ENCODE data around the gene ASPHD2.

ASPHD2 gene

GRCh38 chr22:26446808-26447515, 17.9 kb downstream of the ASPHD2 start:
- no peak for DNase-seq (ENCODE audit: low spot score)

DNA sequence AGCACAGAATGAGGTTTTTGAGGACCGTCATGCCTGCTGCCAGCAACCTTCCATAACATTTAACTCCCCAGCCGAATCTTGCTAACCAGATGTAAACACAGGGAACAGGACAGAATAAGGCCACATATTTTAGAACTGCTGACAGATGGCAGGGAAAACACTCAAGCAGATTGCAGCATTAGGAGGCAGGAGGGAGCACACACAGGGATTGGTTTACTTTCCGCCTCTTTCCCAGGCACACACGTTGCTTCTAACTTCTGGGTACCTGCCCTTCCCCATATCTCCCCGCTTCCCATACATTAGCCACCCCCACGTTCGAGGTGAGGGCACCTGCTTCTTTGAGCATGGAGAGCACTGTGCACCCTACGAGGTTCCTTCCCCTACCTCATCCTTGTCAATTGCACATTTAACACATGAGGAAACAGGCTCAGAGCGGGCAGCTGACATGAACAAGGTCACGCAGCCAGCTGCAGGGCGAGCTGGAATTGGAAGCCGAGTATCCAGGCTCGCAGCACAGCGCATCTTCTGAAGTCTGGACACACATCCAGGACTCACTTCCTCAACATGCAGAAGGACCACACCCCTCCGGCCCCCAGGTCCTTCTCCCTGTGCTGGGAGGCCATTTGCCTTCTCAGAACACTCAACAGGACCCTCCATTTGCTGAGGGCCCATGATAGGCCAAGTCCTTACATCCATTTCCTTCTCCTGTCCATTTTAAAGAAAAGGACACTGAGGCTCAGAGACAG, 18.7 kb downstream of the ASPHD2 start:
- no peak for DNase-seq (ENCODE audit: low spot score)

DNA sequence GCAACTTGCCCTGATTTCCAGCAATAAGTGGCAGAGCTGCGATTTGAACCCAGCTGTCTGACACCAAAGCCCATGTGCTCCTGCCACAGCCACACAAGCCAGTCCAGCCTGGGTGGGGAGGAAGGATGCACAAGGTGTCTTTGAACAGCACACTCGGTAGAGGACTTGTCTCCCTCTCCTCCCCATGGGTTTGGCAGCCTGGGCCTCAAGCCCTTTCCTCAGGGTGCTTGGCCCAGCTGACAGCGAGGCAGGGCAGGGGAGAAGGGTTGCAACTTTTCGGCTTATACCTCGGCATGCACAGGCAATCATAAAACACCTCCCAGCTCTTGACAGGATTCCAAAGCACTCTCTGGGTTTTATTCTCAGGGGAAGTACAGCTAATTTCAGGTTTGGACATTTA, 19.3 kb downstream of the ASPHD2 start:
- no peak for DNase-seq (ENCODE audit: low spot score)

- no peak for DNase-seq (ENCODE audit: low spot score)
These were observed 19.9 kb downstream of the ASPHD2 start for GRCh38 chr22:26448941-26449340.

GRCh38 chr22:26450453-26451185, 21.6 kb downstream of the ASPHD2 start:
- no peak for DNase-seq (ENCODE audit: low spot score)

DNA sequence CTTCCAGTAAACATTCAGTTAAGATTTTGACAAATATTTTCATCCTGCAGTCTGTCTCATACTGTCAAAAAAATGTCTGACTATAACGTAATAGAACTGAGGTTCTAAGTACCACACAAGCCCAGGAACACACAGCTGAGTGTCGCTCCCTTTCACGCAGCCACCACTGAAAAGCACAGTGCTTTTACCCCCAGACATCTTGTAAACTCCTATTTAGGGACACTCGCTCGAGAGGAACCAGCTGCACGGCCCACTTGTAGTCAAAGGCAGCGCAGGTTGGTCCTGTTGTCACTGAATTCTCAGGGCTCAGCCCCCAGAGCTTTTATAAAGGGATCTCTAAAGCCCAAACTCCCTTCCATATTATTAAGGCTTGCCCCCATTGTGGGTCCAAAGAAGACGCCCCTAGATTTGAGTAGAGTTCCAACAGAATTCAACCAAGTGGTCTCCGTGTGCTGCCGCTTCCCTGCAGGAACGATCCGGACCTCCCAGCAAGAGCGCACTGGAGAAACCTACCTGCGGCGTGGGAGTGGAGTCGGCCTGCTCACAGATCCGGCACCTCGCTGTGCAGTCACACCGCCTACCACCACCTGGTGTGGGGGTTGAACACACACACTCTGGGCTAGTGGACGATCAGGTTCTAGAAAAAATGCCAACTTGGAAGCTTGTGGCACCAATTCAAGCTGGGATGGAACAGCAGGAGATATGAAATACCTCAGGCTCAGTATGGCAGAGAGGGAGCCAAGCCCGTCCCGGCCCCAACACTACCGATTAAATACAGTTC, 23.4 kb downstream of the ASPHD2 start:
- no peak for DNase-seq (ENCODE audit: low spot score)

DNA sequence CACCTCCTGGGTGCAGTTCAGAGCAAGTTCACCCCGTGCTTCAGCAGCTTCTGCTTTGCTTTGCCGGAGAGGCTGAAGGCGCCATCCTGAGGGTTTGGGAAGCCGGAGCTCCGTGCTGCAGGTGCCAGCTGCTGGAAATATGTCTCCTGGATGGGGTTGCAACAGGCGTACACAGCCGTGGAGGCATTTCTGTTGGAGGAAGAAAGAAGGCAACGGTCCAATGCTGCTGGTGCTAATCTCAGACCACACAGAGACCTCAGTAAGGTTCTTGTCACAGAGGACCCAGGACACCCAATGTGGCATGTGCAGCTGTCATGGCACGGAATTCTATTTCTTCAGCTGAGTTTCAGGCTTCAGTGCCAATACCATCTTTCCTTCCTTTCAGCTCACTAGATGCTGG, 24.2 kb downstream of the ASPHD2 start:
- DNase-seq (ENCODE audit: low spot score) = no peak

DNA sequence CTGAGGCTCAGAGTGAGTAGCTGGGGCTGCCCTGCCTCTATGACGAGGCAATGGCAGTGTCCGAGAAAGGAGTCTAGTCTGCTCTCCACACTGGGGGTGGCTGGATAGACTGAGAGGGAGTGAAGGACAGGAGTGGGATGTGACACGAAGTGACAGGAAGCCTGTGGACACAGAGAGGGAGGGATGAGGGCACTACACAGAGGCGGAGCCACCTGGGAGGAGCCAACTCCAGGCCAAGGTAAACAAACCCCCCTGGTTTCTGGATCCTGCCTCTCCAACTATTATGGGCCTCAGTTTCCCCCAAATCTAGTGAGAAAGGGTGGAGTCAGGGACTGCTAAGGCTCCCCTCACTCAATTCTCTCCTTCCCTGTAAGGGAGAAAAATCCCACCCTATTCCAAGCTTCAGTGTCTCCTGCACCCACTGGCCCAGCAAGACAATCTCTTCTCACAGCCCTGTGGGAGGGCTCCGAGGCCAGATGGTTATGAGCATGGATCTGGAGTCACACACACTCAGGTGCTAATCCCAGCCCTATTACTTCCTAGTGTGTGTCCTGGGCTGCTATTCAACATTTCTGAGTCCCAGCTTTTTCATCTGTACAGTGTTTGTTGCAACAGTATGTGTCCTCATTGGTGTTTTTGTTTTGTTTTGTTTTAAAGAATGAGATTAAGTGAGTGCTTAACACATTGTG, 24.9 kb downstream of the ASPHD2 start:
- DNase-seq (ENCODE audit: low spot score) = no peak

DNA sequence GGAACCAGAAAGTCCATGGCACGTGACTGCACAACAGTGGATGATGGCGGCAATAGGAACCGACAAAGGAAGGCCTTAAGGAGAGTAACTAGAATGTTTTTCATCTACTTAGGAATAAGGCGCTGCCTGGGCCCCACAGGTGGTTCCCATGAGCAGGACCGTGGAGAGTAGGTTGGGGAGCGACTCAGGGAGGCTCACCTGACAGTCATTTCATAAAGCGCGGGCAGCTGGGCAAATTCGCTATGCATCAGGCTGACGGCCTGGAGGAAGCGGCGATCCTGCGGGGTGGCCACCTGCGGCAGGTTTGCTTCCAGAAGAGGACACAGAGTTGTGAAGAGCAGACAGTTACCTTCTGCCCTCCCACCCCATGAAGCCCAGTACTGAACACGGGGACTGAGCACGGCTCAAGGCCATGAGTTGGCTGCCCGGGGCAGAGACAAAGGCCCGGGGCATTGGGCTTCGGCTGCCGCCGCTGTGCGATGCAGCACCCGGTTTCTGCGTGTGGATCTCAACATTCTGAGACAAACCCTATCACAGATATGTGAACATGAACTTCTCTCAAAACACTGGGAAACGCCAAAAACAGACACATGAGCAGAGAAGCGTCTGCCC, 28.7 kb downstream of the ASPHD2 start:
- DNase-seq (ENCODE audit: low spot score) = no peak

- no peak for DNase-seq (ENCODE audit: low spot score)
These were observed 31.1 kb downstream of the ASPHD2 start for GRCh38 chr22:26460202-26460601.

DNA sequence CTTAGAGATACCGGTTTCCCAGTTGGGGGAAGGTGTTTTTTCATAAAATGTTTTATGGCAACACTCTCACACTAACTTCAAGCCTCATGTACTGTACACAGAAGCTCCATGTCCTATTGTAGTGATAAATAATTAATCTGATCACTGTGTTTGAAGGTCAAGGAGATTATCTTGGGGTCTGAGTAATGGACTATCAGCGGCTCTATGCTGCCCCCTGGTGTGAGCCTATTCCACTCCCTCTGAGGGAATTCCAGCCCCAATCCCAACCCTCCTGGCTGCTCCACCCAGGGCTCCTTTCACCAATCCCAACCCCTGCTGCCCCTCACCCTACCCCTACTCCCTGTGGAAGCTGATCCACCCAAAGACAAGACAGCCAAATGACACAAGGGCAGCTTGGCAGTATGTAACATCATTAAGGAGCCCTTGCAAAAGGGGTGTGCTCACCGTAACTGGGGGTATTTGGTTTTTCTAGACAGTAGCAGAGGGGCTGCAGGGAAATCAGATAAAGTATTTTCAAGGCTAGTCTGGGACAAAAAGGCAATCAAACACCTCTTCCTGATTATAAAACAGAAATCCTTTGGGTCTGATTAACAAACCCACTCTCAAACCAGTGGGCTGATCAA, 32.2 kb downstream of the ASPHD2 start:
- DNase-seq (ENCODE audit: low spot score) = peak; percentile 37

DNA sequence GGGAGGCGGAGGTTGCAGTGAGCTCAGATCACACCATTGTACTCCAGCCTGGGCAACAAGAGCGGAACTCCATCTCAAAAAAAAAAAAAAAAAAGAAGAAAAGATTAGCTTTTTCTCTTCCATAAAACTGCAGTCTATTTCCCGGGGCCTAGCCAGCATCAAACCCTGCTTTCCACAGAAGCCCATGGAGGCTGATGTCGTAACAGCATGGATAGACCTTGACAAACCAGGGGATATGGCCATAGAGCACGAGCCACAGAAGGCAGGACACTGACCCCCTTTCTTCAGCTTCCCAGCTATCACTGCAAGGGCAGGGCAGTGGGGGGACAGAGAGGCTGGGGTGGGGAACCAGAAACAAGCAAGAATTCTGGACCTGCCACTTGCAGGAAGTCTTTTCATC, 33.0 kb downstream of the ASPHD2 start:
- DNase-seq (ENCODE audit: low spot score) = no peak

DNA sequence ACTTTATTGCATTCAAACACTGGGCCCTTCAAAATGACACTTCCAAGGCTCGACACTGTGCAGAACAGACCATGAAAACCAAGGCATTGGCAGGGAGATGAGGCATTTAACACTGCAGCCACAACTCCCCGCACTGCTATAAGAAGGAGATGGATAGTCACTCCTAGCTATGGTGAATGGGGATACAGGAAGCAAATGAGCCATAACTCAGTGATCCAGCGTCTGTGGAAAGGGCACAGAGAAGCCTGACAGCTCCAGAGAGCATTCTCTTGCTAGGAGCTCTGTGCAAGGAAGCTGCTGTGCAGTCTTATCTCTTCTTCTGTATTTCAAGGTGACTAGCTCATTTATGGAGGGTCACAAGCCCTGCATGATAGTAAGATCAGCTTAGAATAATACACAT, 33.6 kb downstream of the ASPHD2 start:
- DNase-seq (ENCODE audit: low spot score) = no peak

GRCh38 chr22:26463101-26463661, 34.1 kb downstream of the ASPHD2 start:
- no peak for DNase-seq (ENCODE audit: low spot score)

DNA sequence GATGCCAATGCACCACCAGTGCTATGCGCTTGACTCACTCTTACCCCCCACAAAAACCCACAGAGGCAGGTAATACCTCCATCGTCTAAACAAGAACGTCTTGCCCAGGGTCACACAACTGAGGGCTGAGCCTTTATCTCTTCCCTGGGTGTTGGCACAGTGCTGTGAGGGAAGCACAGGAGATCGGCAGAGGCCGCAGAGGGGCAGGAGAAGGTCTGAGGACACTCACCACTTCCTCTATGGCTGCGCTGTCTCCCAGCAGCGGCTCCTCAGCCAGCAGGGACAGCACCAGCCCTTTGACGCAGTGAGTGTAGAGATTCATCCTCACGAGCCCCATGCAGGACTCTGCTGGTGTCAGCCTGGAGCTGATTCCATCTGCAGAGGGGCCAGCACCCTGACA, 34.6 kb downstream of the ASPHD2 start:
- DNase-seq (ENCODE audit: low spot score) = no peak

- DNase-seq (ENCODE audit: low spot score) = no peak
These were observed 35.3 kb downstream of the ASPHD2 start for GRCh38 chr22:26464312-26464711.

- DNase-seq (ENCODE audit: low spot score) = no peak
These were observed 37.1 kb downstream of the ASPHD2 start for GRCh38 chr22:26466196-26466595.

DNA sequence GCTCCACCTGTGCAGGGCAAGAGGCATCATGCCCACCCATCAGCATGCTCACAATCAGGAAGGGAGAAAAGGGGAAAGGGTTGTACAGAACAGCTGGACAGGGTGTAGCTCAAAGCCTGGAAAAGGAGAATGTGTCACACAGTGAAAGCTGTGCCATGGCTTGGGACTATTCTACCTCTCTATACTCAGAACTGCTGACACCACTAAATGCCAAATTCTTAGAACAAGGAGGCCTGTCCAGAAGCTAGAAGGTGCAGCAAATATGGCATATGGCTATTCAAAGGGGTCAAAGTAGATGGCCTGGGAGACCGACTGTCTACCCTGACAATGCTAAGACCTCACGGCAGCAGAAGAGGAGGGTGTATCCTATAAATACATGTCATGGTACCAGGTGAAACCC, 41.7 kb downstream of the ASPHD2 start:
- DNase-seq (ENCODE audit: low spot score) = no peak

DNA sequence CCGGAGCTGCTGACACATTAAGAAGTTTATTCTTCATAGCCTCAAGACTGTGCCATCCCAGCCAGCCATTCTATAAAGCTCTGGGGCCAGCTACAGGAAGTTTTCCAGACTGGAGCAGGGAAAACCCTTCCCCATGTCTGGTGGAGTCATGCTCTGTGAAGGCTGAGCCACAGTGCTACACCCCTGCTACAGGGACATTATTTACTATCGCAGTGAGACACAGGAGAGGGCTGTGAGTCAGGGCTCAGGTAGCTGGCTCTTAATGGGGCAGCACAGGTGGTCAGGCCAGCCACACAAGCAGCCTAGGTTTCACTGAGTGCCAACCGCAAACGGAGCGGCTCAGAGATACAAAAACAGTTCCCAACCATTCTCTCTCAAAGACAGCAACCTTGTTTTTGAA, 42.5 kb downstream of the ASPHD2 start:
- no peak for DNase-seq (ENCODE audit: low spot score)

DNA sequence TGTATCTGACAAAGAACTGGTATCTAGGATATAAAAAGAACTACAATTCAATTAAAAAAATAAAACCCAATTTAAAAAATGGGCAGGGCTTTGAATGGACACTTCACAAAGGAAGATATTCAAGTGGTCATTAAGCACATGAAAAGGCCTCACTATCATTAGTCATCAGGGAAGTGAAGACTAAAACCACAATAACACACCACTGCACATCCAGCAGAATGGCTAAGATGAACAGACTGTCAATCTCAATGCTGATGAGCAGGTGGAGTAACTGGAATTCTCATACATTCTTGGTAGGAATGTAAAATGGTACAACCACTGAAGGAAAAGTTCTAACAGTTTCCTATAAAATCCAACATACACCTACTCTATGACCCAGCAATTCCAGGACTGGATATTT, 45.6 kb downstream of the ASPHD2 start:
- no peak for DNase-seq (ENCODE audit: low spot score)

Measured in germinal center (tissue), 1 donor.